Measurements from ENCODE around the gene P3H1. TPM values are rescaled to one million over a fixed set of nuclear protein-coding genes. Genes with fewer than 3 reads are reported as not detected.

P3H1 gene
- total RNA-seq, 6 experiments from 2014 or later = 19.7 to 25.3 (median 21.6) TPM

DNA sequence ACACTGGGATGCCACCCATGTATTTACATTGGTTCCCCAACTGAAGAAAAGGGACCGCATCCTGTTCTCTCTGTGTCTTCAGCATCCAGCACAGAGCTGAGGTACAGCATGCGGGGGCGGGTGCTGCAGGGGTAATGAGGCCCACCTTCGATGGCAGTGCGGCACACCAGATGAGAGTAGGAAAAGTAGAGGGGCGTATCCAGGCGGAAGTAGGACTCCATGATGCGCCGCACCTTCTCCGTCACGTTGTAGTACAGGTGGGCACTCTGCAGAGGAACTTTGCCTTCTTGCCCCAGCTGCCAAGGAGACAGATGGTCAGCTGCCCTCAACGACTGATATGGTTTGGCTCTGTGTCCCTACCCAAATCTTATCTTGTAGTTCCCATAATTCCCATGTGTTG, 16.8 kb downstream of the P3H1 start:
- H3K9me3 ChIP-seq = no peaks in the 10 kb centered on the region
- no peak for ATAC-seq
- intact Hi-C loops (cut with DNase I) = loop anchor here in 1 of 2 donors (10.0 kb wide), 1 partner anchor 605 kb away; no protein-coding TSS in a partner anchor
- H3K36me3 ChIP-seq = peaks cover 0 to 44% (median 19%) of the 10 kb centered on the region in 4 donors
- DNase-seq = no peak
- 100% methylated on average over 8 of the region's 12 CpGs for WGBS (ENCODE audit: insufficient coverage, low coverage, low lambda C conversion rate, missing lambda C conversion rate)
- no peak overlapping the region for H3K27ac ChIP-seq
- no peaks in the 10 kb centered on the region for H3K27me3 ChIP-seq
- H3K4me1 ChIP-seq = no peaks in the 10 kb centered on the region
- no peak for TF ChIP-seq POLR2A (IDR thresholded peaks at IDR 0.05)
- TF ChIP-seq, protein P1, sequence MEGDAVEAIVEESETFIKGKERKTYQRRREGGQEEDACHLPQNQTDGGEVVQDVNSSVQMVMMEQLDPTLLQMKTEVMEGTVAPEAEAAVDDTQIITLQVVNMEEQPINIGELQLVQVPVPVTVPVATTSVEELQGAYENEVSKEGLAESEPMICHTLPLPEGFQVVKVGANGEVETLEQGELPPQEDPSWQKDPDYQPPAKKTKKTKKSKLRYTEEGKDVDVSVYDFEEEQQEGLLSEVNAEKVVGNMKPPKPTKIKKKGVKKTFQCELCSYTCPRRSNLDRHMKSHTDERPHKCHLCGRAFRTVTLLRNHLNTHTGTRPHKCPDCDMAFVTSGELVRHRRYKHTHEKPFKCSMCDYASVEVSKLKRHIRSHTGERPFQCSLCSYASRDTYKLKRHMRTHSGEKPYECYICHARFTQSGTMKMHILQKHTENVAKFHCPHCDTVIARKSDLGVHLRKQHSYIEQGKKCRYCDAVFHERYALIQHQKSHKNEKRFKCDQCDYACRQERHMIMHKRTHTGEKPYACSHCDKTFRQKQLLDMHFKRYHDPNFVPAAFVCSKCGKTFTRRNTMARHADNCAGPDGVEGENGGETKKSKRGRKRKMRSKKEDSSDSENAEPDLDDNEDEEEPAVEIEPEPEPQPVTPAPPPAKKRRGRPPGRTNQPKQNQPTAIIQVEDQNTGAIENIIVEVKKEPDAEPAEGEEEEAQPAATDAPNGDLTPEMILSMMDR (IDR thresholded peaks at IDR 0.05) = no peak
- no peak overlapping the region for H3K4me3 ChIP-seq

DNA sequence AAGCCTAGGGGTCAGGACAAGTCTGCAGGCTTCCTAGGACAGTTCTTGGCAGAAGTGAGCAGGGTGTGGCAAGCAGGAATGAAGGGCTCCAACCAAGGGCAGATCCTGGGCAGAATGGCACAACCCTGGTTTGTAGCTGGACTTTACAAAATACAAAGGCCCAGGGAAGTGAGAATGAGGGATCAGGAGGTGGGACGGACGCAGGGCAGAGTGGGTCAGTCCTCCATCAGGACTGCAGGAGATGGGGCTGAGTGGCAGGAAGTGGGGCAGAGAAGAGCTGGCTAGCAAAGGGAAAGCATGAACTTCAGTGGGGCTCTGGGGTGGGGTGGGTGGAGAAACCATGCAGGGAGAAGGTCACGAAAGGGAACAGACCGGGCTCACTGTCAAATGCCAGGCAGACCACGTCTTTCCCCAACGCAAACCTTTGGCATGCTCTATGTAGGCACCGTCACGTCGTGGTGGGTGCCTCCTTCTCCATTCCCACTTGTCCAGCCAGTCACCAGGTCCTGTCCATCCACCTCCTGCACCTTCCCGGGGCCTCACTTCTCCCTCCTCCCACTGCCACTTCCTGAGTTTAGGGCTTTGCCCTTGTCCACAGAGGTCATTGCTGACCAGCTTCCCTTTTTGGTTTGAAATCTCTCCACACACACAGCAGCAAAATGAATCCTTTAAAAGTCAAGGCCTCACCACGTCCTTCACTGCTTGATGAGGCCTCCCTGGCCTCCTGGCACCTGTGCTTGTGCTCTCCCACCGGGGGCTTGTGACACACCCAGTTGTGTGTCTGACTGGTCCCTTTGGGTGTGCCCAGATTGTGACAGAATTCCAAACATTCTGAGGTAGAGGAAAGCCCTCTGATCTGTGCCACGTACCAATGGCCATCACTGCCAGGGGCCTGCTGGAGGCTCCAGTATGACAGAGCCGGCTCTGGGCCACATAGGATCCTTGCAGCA, 18.1 kb downstream of the P3H1 start:
- intact Hi-C loops (cut with DNase I) = loop anchor here in 1 of 2 donors (10.0 kb wide), 1 partner anchor 164 kb away; no protein-coding TSS in a partner anchor
- H3K4me3 ChIP-seq = no peak overlapping the region
- TF ChIP-seq, protein P1 (IDR thresholded peaks at IDR 0.05) = no peak
- no peak for TF ChIP-seq POLR2A (IDR thresholded peaks at IDR 0.05)
- H3K9me3 ChIP-seq = no peaks in the 10 kb centered on the region
- no peak overlapping the region for H3K27ac ChIP-seq
- H3K36me3 ChIP-seq = peaks cover 0 to 31% (median 11%) of the 10 kb centered on the region in 4 donors
- no peaks in the 10 kb centered on the region for H3K4me1 ChIP-seq
- no peaks in the 10 kb centered on the region for H3K27me3 ChIP-seq
- peak; percentile 19 to 61 (median 35) for ATAC-seq
- peak in 1 of 3 donors; percentile 42 for DNase-seq
- 81% methylated on average over 7 of the region's 14 CpGs for WGBS (ENCODE audit: insufficient coverage, low coverage, low lambda C conversion rate, missing lambda C conversion rate)

DNA sequence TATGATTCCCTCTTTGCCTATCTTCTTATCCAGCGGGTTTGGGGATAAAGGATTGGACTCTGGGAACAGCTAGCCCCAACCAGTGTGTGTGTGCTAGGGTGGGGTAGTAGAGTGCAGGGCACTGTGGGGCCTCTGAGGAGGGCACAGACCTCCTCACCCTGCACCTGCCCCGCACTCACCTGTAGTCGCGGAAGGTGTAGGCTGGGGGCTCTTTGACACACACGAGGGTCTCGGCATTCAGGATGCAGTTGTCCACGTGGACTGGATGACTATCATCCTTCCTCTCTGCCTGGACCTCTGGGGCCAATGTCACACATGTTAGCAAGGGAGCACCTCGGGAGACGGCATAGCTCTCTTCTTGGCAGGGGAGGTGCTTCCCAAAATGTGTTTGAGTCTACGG, 18.8 kb downstream of the P3H1 start:
- intact Hi-C loops (cut with DNase I) = loop anchor here in 1 of 2 donors (10.0 kb wide), 1 partner anchor 163 kb away; no protein-coding TSS in a partner anchor
- ATAC-seq (no peak), DNase-seq (peak in 1 of 3 donors; percentile 33)
- H3K9me3 ChIP-seq = no peaks in the 10 kb centered on the region
- no peaks in the 10 kb centered on the region for H3K27me3 ChIP-seq
- H3K36me3 ChIP-seq = peaks cover 0 to 27% (median 10%) of the 10 kb centered on the region in 4 donors
- 68% methylated on average over 2 of the region's 10 CpGs for WGBS (ENCODE audit: insufficient coverage, low coverage, low lambda C conversion rate, missing lambda C conversion rate)
- H3K4me3 ChIP-seq = no peak overlapping the region
- H3K4me1 ChIP-seq = no peaks in the 10 kb centered on the region
- H3K27ac ChIP-seq = no peak overlapping the region
- TF ChIP-seq, protein P1 (IDR thresholded peaks at IDR 0.05) = no peak
- TF ChIP-seq POLR2A (IDR thresholded peaks at IDR 0.05) = no peak

DNA sequence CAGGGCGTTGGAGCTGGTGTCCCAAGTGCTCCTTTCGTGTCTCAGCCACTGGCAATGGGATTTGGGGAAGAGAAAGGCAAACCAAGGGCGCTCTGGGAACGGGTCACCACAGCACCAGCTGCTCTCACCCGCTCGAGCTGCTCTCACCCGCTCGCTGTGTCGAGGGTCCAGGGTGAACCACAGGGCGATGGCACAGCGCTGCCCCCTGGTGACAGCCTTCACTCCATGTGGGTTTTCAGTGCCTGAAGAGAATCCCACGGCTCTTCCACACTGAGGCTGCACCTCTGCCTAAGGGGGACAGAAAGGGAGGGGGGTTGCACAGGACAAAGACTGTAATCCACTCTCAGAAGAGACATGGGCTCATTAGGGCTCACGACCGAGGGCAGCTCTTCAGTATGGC, 19.7 kb downstream of the P3H1 start:
- H3K27ac ChIP-seq = no peak overlapping the region
- peak; percentile 59 to 70 (median 60) for ATAC-seq
- H3K4me3 ChIP-seq = no peak overlapping the region
- 20% methylated on average over 1 of the region's 14 CpGs for WGBS (ENCODE audit: insufficient coverage, low coverage, low lambda C conversion rate, missing lambda C conversion rate)
- peaks cover 0 to 18% (median 7%) of the 10 kb centered on the region in 4 donors for H3K36me3 ChIP-seq
- TF ChIP-seq, protein P1 (IDR thresholded peaks at IDR 0.05) = peak; percentile 51 to 62 (median 54)
- TF ChIP-seq POLR2A (IDR thresholded peaks at IDR 0.05) = no peak
- peak in 2 of 3 donors; percentile 35 to 45 for DNase-seq
- H3K9me3 ChIP-seq = no peaks in the 10 kb centered on the region
- intact Hi-C loops (cut with DNase I) = loop anchor here in 1 of 2 donors (10.0 kb wide), 1 partner anchor 162 kb away; no protein-coding TSS in a partner anchor
- no peaks in the 10 kb centered on the region for H3K27me3 ChIP-seq
- no peaks in the 10 kb centered on the region for H3K4me1 ChIP-seq

Measured in right lobe of liver (tissue), 6 donors.